H9 (cell line): ENCODE results near the gene CAMK1. TPM values are rescaled to one million over a fixed set of nuclear protein-coding genes. Genes with fewer than 3 reads are reported as not detected.
A peak's percentile ranks its signal among the peaks of the same experiment; 100 is the strongest.

Source experiments
- DNase-seq: peaks from one replicate; pipeline ENCODE4 v3.0.0-alpha.2; 2017
- H2AFZ ChIP-seq: one replicate; pipeline ENCODE4 v1.6.1; 2013; ENCODE audit warnings: mild to moderate bottlenecking, low read length, control low read depth, moderate library complexity
- H2AK5ac ChIP-seq: 2 replicates; pipeline ENCODE4 v1.6.1; 2013; ENCODE audit warnings: low read length, control low read depth, mixed read lengths; ENCODE audit not compliant: insufficient read length
- H2BK120ac ChIP-seq: one replicate; pipeline ENCODE4 v1.6.1; 2013; ENCODE audit warnings: low read depth, mild to moderate bottlenecking, low read length, control low read depth, inconsistent platforms; ENCODE audit not compliant: poor library complexity, severe bottlenecking
- H2BK12ac ChIP-seq: 2 replicates; pipeline ENCODE4 v1.6.1; 2013; ENCODE audit warnings: low read length, control low read depth, mixed read lengths, low read depth; ENCODE audit not compliant: insufficient read length
- H2BK15ac ChIP-seq: 2 replicates; pipeline ENCODE4 v1.6.1; 2013; ENCODE audit warnings: low read depth, low read length, control low read depth
- H2BK20ac ChIP-seq: one replicate; pipeline ENCODE4 v1.6.1; 2013; ENCODE audit warnings: low read depth, mild to moderate bottlenecking, low read length, control low read depth, inconsistent platforms; ENCODE audit not compliant: poor library complexity, severe bottlenecking
- H2BK5ac ChIP-seq: 2 replicates; pipeline ENCODE4 v1.6.1; 2013; ENCODE audit warnings: low read length, control low read depth, mixed read lengths; ENCODE audit not compliant: insufficient read length
- H3K14ac ChIP-seq: 2 replicates; pipeline ENCODE4 v1.6.1; 2013; ENCODE audit warnings: low read length, control low read depth; ENCODE audit not compliant: insufficient read depth
- H3K18ac ChIP-seq: 2 replicates; pipeline ENCODE4 v1.6.1; 2013; ENCODE audit warnings: low read depth, mild to moderate bottlenecking, mixed read lengths, low read length, control low read depth; ENCODE audit not compliant: insufficient read length
- H3K23ac ChIP-seq: 2 replicates; pipeline ENCODE4 v1.6.1; 2013; ENCODE audit warnings: low read length, control low read depth, mixed read lengths, low read depth; ENCODE audit not compliant: insufficient read length
- H3K23me2 ChIP-seq: 2 replicates; pipeline ENCODE4 v1.6.1; 2013; ENCODE audit warnings: low read depth, mild to moderate bottlenecking, mixed read lengths, low read length, control low read depth; ENCODE audit not compliant: insufficient read length, poor library complexity, severe bottlenecking
- H3K27ac ChIP-seq: 2 replicates; pipeline ENCODE4 v1.5.1; 2013; ENCODE audit warnings: low read length, control low read depth, mixed read lengths, low read depth; ENCODE audit not compliant: insufficient read length
- H3K27me3 ChIP-seq: 2 replicates; pipeline ENCODE4 v1.6.1; 2013; ENCODE audit warnings: low read length, control low read depth, inconsistent platforms; ENCODE audit not compliant: insufficient read depth
- H3K4ac ChIP-seq: 2 replicates; pipeline ENCODE4 v1.6.1; 2013; ENCODE audit warnings: low read depth, mild to moderate bottlenecking, control low read depth, inconsistent platforms, low read length, moderate library complexity
- H3K4me1 ChIP-seq: 2 replicates; pipeline ENCODE4 v1.6.1; 2013; ENCODE audit warnings: low read length, control low read depth, inconsistent platforms; ENCODE audit not compliant: insufficient read depth
- H3K4me2 ChIP-seq: 2 replicates; pipeline ENCODE4 v1.6.1; 2013; ENCODE audit warnings: low read length, control low read depth, mixed read lengths; ENCODE audit not compliant: insufficient read length, insufficient read depth
- H3K56ac ChIP-seq: 2 replicates; pipeline ENCODE4 v1.6.1; 2013; ENCODE audit warnings: low read depth, mild to moderate bottlenecking, mixed read lengths, low read length, control low read depth; ENCODE audit not compliant: insufficient read length
- H3K79me1 ChIP-seq: 2 replicates; pipeline ENCODE4 v1.6.1; 2013; ENCODE audit warnings: low read depth, mild to moderate bottlenecking, moderate library complexity, low read length, control low read depth, inconsistent platforms; ENCODE audit not compliant: insufficient read depth, poor library complexity, severe bottlenecking
- H3K79me2 ChIP-seq: 2 replicates; pipeline ENCODE4 v1.6.1; 2013; ENCODE audit warnings: low read length, control low read depth, inconsistent platforms; ENCODE audit not compliant: insufficient read depth
- H3K9ac ChIP-seq: 2 replicates; pipeline ENCODE4 v1.6.1; 2013; ENCODE audit warnings: low read length, control low read depth, mixed read lengths; ENCODE audit not compliant: insufficient read length; ENCODE audit errors: extremely low read depth
- H3K9me3 ChIP-seq: one replicate; pipeline ENCODE4 v1.6.1; 2013; ENCODE audit warnings: low read depth, low read length, inconsistent platforms; ENCODE audit not compliant: control insufficient read depth
- H3T11ph ChIP-seq: one replicate; pipeline ENCODE4 v1.6.1; 2013; ENCODE audit warnings: mild to moderate bottlenecking, low read length, control low read depth, inconsistent platforms
- H4K20me1 ChIP-seq: one replicate; pipeline ENCODE4 v1.6.1; 2013; ENCODE audit not compliant: control insufficient read depth, insufficient read length, insufficient read depth
- H4K5ac ChIP-seq: 2 replicates; pipeline ENCODE4 v1.6.1; 2013; ENCODE audit warnings: low read depth, mild to moderate bottlenecking, mixed read lengths, low read length, control low read depth; ENCODE audit not compliant: insufficient read length
- H4K8ac ChIP-seq: replicated peaks from 2 replicates; pipeline ENCODE4 v1.6.1; 2013; ENCODE audit warnings: low read length, control low read depth, mixed read lengths, low read depth; ENCODE audit not compliant: insufficient read length
- H4K91ac ChIP-seq: 2 replicates; pipeline ENCODE4 v1.6.1; 2013; ENCODE audit warnings: low read depth, mild to moderate bottlenecking, moderate library complexity, mixed read lengths, low read length, control low read depth; ENCODE audit not compliant: insufficient read length
- H3K27ac Mint-ChIP-seq, 3 experiments: 2 replicates in 2 of 3; 3 replicates in 1 of 3; pipeline ENCODE4 v1.8.0; 2020 to 2021; ENCODE audit warnings: mixed read lengths in 3 of 3, mild to moderate bottlenecking in 1 of 3, moderate library complexity in 1 of 3
- H3K27me3 Mint-ChIP-seq: 2 replicates; pipeline ENCODE4 v1.8.0; 2021; ENCODE audit warnings: low read depth, mild to moderate bottlenecking, moderate library complexity, mixed read lengths
- H3K36me3 Mint-ChIP-seq, 3 experiments: 2 replicates in 2 of 3; 3 replicates in 1 of 3; pipeline ENCODE4 v1.8.0; 2020 to 2021; ENCODE audit warnings: low read depth in 3 of 3, mixed read lengths in 3 of 3; ENCODE audit not compliant: insufficient read depth in 1 of 3
- H3K4me1 Mint-ChIP-seq, 2 experiments: 2 replicates each; pipeline ENCODE4 v1.8.0; 2020; ENCODE audit warnings: mixed read lengths in 2 of 2
- H3K4me3 Mint-ChIP-seq, 2 experiments: 2 replicates in 1 of 2; 3 replicates in 1 of 2; pipeline ENCODE4 v1.8.0; 2020 to 2021; ENCODE audit warnings: mild to moderate bottlenecking in 2 of 2, mixed read lengths in 2 of 2, moderate library complexity in 1 of 2
- H3K9me3 Mint-ChIP-seq, 2 experiments: 2 replicates in 1 of 2; 3 replicates in 1 of 2; pipeline ENCODE4 v1.8.0; 2020; ENCODE audit warnings: mild to moderate bottlenecking in 2 of 2, mixed read lengths in 2 of 2, moderate library complexity in 1 of 2
- CTCF ChIP-seq: fragments of 200-600 bp; sonication (generic); conservative IDR thresholded peaks from 3 replicates; pipeline ENCODE4 v1.8.0; 2021; ENCODE audit warnings: antibody characterized with exemption, mild to moderate bottlenecking
- WGBS: extraction: QIAGEN DNeasy Blood & Tissue Kit; methylation state at CpG from one replicate; pipeline ENCODE4 v1.1.7; 2013; ENCODE audit warnings: missing lambda C conversion rate, low lambda C conversion rate, mixed read lengths; ENCODE audit not compliant: insufficient read length; ENCODE audit errors: extremely low coverage; 5-methylcytosine and 5-hydroxymethylcytosine counted together
- total RNA-seq: library from RNA; stranded (reverse); gene quantifications from 2 replicates; pipeline ENCODE4 v1.2.1, GENCODE V29; 2021

Gene CAMK1
- total RNA-seq, 1 experiment from 2014 or later = 9.2 TPM

- DNase-seq = no peak
- H3K9ac ChIP-seq = no peak overlapping the region
- no peaks in the 10 kb centered on the region for H3K79me2 ChIP-seq
- H2BK12ac ChIP-seq = no peak overlapping the region
- no peak overlapping the region for H3K4me3 Mint-ChIP-seq
- no peak overlapping the region for H2BK120ac ChIP-seq
- peaks cover 7 to 8% of the 10 kb centered on the region in 2 experiments; a peak in 3 of 4 replicates for H3K4me1 Mint-ChIP-seq
- no peak overlapping the region for H2AK5ac ChIP-seq
- peaks cover 5% of the 10 kb centered on the region for H3K27me3 Mint-ChIP-seq
- no peaks in the 10 kb centered on the region for H3K9me3 Mint-ChIP-seq
- H3K79me1 ChIP-seq = no peaks in the 10 kb centered on the region
- H3K27me3 ChIP-seq = no peaks in the 10 kb centered on the region; the same call in 1 of the 2 replicates
- no peak overlapping the region for H3K56ac ChIP-seq
- H3K9me3 ChIP-seq = no peaks in the 10 kb centered on the region
- H4K8ac ChIP-seq = no peak overlapping the region
- H3T11ph ChIP-seq = no peak overlapping the region
- no peak overlapping the region for H4K5ac ChIP-seq
- no peak overlapping the region for H2BK15ac ChIP-seq
- no peaks in the 10 kb centered on the region for H3K4me1 ChIP-seq
- H3K23ac ChIP-seq = no peak overlapping the region
- H2AFZ ChIP-seq = no peak overlapping the region
- WGBS = no CpG with 5 or more reads among the region's 10 CpGs
- no peak for TF ChIP-seq CTCF
- H4K91ac ChIP-seq = no peak overlapping the region
- no peak overlapping the region for H3K4ac ChIP-seq
- no peak overlapping the region for H2BK5ac ChIP-seq
- no peak overlapping the region for H3K4me2 ChIP-seq
- H3K23me2 ChIP-seq = no peaks in the 10 kb centered on the region
- no peak overlapping the region for H3K27ac ChIP-seq
- peaks cover 15 to 50% (median 44%) of the 10 kb centered on the region in 3 experiments; a peak in 6 of 7 replicates for H3K36me3 Mint-ChIP-seq
- H3K27ac Mint-ChIP-seq = peak overlapping the region in 1 of 3 experiments; percentile 70; a peak in 1 of 7 replicates
- no peak overlapping the region for H3K14ac ChIP-seq
- no peak overlapping the region for H3K18ac ChIP-seq
- H4K20me1 ChIP-seq = no peaks in the 10 kb centered on the region
- H2BK20ac ChIP-seq = no peak overlapping the region
Observed at GRCh38 chr3:9780458-9780812, 10.7 kb upstream of the CAMK1 start.
